NCI-H2196 treated with DMSO at 0.1 percent for 48 hours (cell line): Measurements from ENCODE around the gene TNFSF4.
"Not testable (repeated sequence)": the region's sequence is repeated elsewhere in the genome, so short reads cannot be mapped to it uniquely, and the experiment has no call there.

Experiments
- DNase-seq: peaks from one replicate; lab custom pipeline; 2025; ENCODE audit not compliant: unreplicated experiment; lab: John Stamatoyannopoulos, UW

Gene TNFSF4

DNA sequence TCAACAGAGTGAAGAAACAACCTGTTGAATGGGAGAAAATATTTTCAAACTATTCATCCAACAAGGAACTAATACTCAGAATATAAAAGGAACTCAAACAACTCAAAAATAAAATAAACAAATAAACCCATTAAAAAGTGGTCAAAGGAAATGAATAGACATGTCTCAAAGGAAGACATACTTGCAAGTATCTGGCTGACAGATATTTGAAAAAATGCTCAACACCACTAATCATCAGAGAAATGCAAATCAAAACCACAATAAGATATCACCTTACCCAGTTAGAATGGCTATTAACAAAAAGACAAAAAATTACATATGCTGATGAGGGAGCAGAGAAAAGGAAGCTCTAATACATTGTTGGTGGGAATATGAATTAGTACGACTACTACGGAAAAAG is 38.2 kb downstream of the TNFSF4 start:
- DNase-seq, result no peak

GRCh38 chr1:173164686-173165085 is 42.4 kb downstream of the TNFSF4 start:
- DNase-seq, result no peak

DNA sequence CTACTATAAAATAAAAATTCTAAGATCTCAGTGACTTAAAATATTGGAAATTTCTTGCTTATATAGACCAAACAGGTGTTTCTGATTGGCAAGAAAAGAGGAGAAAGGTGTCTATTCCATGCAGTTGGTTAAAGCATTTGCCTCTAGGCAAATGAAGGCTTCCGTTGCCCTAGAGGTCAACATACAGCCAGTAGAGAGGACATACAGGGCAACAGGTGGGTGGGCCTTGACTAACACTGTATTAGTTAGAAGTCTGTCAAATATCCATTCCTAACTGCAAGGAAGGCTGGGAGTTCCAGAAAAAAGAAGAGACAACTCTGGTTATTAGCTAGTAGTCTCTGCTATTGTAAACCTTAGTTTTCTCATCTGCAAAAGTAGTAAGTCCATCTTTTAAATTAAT is 43.0 kb downstream of the TNFSF4 start:
- no peak for DNase-seq

- no peak for DNase-seq
Measured at GRCh38 chr1:173163222-173163621, 43.9 kb downstream of the TNFSF4 start.

DNA sequence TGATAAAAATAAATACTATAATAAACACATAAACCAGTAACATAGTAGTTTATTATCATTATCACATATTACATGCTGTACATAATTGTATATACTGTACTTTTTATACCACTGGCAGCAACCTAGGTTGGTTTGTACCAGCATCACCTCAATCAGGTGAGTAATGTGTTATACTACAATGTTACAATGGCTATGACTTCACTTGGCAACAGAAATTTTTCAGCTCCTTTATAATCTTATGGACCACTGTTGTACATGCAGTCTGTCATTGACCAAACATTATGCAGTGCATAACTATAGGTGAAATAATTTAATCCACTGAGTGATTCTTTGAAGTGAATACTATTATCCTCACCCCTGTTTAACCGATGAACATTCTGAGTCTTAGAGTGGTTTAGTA is 44.5 kb downstream of the TNFSF4 start:
- DNase-seq, result no peak

DNA sequence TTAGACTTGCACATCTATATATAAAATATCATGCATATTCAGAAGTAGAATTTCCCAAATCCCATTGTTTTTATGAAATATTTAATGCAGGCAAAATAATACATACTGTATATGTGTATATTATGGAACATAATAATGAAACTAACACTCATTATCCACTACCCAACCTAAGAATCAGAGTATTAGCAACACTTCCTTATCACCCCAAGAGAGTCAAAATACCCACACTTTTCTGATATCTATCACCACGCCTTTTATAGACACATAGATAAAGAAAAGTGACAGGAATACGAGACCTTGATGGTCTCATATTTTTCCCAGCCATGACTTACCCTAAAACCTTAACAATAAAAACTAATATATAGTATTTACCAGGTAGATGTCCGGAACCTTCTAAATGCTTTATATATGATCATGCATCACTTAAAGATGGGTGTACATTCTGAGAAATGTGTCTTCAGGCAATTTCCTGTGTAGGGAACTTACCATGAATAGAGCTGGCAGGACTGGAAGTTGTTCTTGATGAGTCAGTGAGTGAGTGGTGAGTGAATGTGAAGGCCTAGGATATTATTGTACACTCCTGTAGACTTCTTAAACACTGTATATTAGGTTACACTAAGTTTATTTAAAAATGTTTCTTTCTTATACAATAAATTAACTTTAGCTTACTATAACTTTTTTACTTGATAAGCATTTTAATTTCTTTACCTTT is 45.5 kb downstream of the TNFSF4 start:
- DNase-seq, result no peak

GRCh38 chr1:173153964-173154363 is 53.2 kb downstream of the TNFSF4 start:
- DNase-seq, result not testable (repeated sequence)

DNA sequence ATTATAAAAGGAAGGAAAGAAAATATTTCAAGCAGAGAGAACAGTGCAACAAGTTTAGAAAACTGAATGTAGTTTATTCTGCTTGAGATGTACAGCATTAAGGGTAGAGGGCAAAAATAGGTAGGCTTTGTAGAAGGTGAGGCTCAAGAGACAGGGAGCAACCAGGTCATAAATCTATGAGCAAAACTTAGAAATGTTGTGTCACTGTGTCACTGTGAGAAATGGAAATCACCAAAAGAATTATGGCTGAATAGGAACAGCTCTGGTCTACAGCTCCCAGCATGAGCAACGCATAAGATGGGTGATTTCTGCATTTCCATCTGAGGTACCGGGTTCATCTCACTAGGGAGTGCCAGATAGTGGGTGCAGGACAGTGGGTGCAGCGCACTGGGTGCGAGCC is 53.6 kb downstream of the TNFSF4 start:
- DNase-seq, result no peak

DNA sequence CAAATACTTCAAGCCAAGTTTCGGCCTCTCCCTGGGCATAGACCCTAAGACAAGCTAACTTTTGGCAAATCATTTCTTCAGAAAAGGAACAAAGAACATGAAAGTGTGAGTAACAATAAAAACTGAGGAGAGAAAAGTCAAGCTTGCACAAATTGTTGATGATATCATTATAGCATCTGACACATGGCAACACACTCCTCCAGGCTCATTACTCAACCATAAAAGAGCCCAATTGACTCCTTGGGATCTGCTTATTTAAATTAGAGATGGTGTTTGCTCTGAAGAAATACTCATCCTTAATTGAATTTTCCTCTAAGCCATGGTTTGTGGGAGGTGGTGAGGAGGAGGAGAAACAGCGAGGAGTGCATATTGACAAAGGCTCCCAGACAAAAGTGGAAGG is 54.5 kb downstream of the TNFSF4 start:
- no peak for DNase-seq

DNA sequence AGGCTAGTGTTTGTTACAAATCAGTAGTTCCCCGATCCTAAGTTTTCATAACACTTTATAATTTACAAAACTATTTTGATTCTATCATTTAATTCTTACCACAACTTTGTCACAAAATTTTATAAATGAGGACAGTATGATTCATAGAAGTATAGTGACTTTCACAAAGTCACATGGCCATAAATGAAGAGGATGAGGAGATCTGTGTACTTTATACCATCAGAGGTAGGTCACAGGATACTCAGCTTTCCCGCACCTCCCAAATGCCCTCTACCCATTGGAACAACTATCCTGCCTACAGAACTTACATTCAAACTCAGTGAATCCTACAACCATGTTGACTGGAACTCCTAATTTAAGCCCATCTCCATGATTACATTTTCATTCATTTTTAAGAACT is 56.3 kb downstream of the TNFSF4 start:
- DNase-seq, result no peak

- no peak for DNase-seq
Measured at GRCh38 chr1:173149887-173150286, 57.2 kb downstream of the TNFSF4 start.

GRCh38 chr1:173148971-173149370 is 58.2 kb downstream of the TNFSF4 start:
- DNase-seq, result no peak

- no peak for DNase-seq
Measured at GRCh38 chr1:173148545-173148944, 58.6 kb downstream of the TNFSF4 start.

DNA sequence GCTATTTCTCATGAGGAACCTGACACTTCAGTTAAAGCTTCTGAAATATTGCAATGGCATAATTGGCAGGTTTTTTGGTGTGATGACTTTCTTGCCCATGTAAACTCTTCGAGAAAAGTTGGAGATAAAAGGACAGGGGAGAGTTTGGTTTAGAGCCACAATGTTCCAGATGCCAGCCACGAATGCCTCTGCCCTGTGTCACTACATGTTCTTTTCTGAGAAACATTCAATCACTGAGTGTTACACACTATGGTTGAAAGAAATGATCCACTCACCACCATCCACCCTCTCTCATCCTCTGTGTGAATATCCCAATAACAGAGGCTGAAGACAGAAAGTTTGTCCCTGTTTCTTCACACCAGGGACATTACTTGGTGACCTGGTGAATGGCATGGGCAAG is 66.4 kb downstream of the TNFSF4 start:
- DNase-seq, result no peak

GRCh38 chr1:173139706-173140105 is 67.4 kb downstream of the TNFSF4 start:
- DNase-seq, result no peak

DNA sequence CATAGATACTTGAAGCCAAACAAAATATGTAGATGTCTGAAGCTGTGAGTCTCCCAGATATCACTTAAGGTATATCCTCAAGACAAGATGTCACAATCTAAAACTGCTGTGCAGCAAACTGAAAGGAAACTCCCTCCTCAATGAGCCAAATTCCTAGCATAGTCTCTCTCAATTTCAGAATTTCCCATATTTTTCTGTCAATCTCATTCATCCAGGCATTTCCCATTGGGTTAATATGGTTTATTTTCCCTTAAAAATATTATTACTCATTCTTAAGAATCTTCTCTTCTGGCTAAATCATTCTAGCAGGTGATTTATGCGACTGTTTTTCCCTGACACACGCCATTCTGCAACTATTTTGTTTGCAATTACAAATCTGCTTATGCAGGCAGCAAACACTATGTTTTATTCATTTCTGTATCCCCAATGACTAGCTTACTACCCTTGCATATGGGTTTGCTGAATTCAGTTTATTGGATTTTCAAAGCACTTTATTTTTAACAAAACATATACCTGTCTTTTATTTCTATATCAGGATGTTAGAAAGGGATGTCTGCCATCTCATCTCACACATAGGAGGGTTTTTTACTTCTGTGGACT is 69.9 kb downstream of the TNFSF4 start:
- no peak for DNase-seq

DNA sequence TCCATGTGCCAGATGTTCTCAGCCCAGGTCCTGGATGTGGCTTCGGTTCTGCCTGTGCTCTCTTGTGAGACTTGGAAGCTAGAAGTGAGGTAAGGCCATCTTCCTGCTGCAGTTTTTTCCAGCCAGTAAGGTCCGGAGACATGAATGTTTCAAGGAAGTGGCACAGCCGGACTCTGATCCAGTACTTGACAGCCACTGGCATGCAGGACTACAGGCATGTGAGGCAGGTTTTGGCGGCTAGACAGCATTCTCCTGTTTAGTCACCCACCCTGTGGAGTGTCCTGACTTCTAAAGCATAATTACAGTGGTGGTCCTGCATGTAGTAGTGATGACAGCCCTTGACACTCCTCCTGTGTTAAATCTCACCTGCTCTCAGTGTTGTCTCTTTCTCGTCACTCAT is 72.3 kb downstream of the TNFSF4 start:
- no peak for DNase-seq

DNA sequence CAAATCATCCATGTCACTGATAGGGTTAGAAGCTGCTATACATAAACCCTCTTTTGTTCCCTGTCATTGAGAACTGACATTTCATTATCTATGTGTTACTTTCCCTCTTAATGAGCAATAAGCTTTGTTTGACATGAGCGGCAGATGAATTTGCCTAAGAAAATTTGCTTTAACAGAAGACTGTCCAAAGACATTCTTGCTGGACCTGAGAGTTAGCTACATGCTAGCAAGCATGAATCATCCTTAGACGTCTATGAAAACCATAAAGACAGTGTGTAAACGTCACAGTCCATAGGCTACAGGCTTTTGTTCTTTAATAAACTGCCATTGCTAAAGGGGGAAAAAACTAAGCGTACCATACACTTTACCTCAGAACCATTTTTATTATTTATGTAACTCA is 73.1 kb downstream of the TNFSF4 start:
- no peak for DNase-seq
